Measurements from ENCODE around the gene ABCF2. TPM values are rescaled to one million over a fixed set of nuclear protein-coding genes. Genes with fewer than 3 reads are reported as not detected.

Gene ABCF2
- total and polyA plus RNA-seq, 12 donors = 13.0 to 35.2 (median 29.5) TPM

DNA sequence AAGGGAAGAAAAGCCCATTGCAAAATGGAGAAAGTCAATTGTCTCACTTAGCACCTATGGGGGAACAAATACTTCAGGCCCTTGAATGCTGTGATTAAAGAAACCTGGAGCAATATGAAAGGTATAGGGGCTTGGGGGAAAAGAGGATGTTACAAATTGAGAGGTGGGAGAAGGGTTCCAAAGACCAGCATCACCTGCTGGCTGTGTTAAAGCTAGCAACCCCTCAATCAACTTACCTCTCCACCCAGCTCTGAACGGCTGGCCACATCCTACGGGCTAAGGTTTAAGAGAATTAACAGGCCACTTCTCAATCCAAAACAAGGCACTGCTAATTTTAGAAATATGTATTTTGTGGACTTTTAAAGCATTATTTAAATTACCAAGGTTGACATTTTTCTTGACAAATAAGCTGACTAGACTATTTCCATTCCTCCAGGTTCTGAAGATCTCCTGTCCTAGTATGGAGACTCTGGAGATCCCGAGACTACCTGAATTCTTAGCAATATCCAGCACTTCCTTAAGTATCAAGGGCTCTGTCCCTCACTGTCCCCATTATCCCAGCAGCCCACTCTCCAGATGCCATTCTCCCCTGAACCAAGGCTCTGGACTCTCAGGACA, 15.7 kb downstream of the ABCF2 start:
- DNase-seq (no peak), ATAC-seq (no peak)
- 76 to 89% methylated on average over 3 of the region's 3 CpGs for WGBS, 2 donors
- Histone ChIP-seq H3K27me3 (peaks cover 0 to 2% (median 0%) of the 10 kb centered on the region in 7 donors), H3K36me3 (peaks cover 0 to 47% (median 21%) of the 10 kb centered on the region in 9 donors), H3K4me3 (no peak overlapping the region), H3K4me1 (no peaks in the 10 kb centered on the region), H3K27ac (no peak overlapping the region), H3K9me3 (no peaks in the 10 kb centered on the region)
- intact Hi-C loops (cut with DNase I) = no loop called here
- TF ChIP-seq, protein P1, sequence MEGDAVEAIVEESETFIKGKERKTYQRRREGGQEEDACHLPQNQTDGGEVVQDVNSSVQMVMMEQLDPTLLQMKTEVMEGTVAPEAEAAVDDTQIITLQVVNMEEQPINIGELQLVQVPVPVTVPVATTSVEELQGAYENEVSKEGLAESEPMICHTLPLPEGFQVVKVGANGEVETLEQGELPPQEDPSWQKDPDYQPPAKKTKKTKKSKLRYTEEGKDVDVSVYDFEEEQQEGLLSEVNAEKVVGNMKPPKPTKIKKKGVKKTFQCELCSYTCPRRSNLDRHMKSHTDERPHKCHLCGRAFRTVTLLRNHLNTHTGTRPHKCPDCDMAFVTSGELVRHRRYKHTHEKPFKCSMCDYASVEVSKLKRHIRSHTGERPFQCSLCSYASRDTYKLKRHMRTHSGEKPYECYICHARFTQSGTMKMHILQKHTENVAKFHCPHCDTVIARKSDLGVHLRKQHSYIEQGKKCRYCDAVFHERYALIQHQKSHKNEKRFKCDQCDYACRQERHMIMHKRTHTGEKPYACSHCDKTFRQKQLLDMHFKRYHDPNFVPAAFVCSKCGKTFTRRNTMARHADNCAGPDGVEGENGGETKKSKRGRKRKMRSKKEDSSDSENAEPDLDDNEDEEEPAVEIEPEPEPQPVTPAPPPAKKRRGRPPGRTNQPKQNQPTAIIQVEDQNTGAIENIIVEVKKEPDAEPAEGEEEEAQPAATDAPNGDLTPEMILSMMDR (IDR thresholded peaks at IDR 0.05) = no peak

DNA sequence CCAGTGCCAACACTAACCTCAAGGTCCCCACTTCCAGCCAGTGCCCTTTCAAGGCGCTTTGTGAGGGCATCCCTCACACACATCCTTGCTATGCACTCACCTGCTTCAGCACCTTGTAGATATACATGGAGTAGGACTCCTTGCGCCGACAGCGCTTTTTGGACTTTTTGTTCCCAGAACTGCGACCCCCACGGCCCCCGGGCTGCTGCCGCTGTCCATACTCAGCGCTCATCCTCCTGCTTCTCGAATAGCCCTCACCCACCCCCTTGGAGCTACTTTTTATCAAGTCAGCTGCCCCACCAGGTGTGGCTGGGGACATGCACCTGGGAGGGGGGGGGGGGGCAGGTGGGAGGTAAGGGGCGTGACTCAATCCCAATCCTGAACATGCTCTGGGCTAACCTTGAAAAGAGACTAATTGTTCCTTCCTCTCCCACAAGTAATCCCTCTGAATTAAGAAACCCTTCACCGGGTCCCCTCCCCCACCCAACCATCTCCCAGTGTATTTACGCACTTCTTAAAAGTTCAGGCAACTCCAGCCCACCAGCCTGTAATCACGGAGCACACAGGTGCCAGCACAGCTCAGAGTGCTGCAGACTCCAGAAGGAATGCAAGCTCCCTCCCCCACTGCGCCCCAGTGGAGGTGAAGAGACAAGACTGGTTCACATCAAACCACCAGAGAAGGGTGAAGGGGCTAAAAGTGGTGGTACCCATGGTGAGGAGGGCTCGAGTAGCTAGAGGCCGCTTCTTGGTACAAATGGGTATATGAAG, 16.7 kb downstream of the ABCF2 start, which contains the start of gene H2BK1:
Gene H2BK1 (minus strand): TSS at position 402 of the 768 bp plus-strand sequence. CDS start 170 bp downstream, at position 232.
- H3K4me3 ChIP-seq = no peak within 1 kb of the TSS
- intact Hi-C loops (cut with DNase I) = no loop called here
- ATAC-seq = no peak
- H3K27ac ChIP-seq = no peak within 1 kb of the TSS
- TF ChIP-seq, protein P1 (IDR thresholded peaks at IDR 0.05) = no peak
- H3K27me3 ChIP-seq = peaks cover 0 to 7% (median 2%) of the 10 kb centered on the region in 7 donors
- no peak for DNase-seq
- peaks cover 0 to 37% (median 11%) of the 10 kb centered on the region in 9 donors for H3K36me3 ChIP-seq
- no peaks in the 10 kb centered on the region for H3K9me3 ChIP-seq
- no peaks in the 10 kb centered on the region for H3K4me1 ChIP-seq
- 83 to 87% methylated on average over 17 of the region's 17 CpGs for WGBS, 2 donors

DNA sequence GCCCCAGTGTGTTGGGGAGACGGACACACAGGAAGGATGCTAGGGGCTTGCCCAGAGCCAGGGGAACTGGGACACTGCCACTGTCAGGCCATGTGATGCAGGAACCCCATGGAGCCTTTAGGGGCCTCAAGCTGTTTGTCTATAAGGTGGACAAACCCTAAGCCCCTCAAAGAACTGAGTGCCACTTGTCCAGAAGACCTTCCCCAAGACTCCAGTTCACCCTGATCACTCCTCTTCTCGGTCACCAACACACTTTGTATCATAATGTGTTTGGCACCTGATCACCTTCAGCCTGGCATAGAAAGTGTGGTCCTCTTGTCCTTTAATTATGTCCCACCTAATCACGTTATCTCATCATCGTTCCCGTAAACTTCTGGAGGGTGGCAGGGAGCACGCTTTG, 17.4 kb downstream of the ABCF2 start:
- ATAC-seq (no peak), DNase-seq (no peak)
- no peak overlapping the region for H3K27ac ChIP-seq
- H3K36me3 ChIP-seq = peaks cover 0 to 30% (median 4%) of the 10 kb centered on the region in 9 donors
- H3K4me3 ChIP-seq = no peak overlapping the region
- H3K27me3 ChIP-seq = peaks cover 3 to 12% (median 9%) of the 10 kb centered on the region in 7 donors
- intact Hi-C loops (cut with DNase I) = no loop called here
- TF ChIP-seq, protein P1 (IDR thresholded peaks at IDR 0.05) = no peak
- no peaks in the 10 kb centered on the region for H3K4me1 ChIP-seq
- WGBS, 2 donors = 82 to 87% methylated on average over 6 of the region's 6 CpGs
- no peaks in the 10 kb centered on the region for H3K9me3 ChIP-seq

DNA sequence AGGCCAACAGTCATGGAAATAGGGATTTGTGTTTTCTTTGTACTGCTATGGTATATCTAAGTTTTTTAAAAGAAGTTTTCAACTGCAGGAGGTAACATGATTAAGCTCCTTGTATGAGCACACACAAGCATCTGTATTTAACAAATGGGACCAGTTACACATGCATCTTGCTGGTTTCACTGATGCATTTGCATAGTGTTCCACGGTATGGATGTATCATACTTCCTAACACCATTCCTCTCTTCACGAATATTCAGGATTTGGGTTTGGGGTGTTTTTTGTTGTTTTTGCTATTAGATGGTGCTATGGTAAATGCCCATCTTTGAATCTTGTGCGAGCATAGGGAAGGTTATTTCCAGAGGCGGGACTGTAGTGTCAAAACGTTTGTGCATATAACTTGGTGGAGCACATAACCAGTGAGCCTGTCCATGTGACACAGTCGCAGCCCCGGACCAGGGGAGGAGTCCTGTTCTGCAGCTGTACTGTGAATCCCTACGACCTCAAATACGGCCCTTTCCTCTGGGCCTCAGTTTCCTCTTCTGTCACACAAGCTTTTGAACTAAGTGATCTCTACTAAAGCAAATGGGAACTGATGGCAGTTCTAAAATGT, 18.6 kb downstream of the ABCF2 start:
- H3K27me3 ChIP-seq = peaks cover 10 to 23% (median 14%) of the 10 kb centered on the region in 7 donors
- no peaks in the 10 kb centered on the region for H3K9me3 ChIP-seq
- TF ChIP-seq, protein P1 (IDR thresholded peaks at IDR 0.05) = no peak
- DNase-seq (no peak), ATAC-seq (no peak)
- intact Hi-C loops (cut with DNase I) = no loop called here
- 69 to 71% methylated on average over 9 of the region's 9 CpGs for WGBS, 2 donors
- H3K27ac ChIP-seq = no peak overlapping the region
- peaks cover 0 to 18% (median 0%) of the 10 kb centered on the region in 9 donors for H3K36me3 ChIP-seq
- H3K4me3 ChIP-seq = no peak overlapping the region
- H3K4me1 ChIP-seq = no peaks in the 10 kb centered on the region

Measured in heart right ventricle (tissue), 16 donors.